Psoas muscle (tissue), 8 donors: ENCODE measurements around the gene JKAMP. TPM values are rescaled to one million over a fixed set of nuclear protein-coding genes. Genes with fewer than 3 reads are reported as not detected.

Source experiments
- ATAC-seq, 4 donors: fragments of 200-7000 bp; cut with Tn5 transposase; one replicate each; pipeline ENCODE4 v1.9.1; 2020; ENCODE audit warnings: moderate library complexity in 3 of 4, mild to moderate bottlenecking in 2 of 4
- DNase-seq, 2 donors: peaks; one replicate each; pipeline ENCODE4 v3.0.0-alpha.2; 2020
- H3K27ac ChIP-seq: fragments of 200-600 bp; one replicate; pipeline ENCODE4 v1.8.0; 2022
- H3K27me3 ChIP-seq, 3 donors: fragments of 200-600 bp in 1 of 3; one replicate each; pipeline versions ENCODE4 v1.6.1 to v1.8.0; 2013 to 2022; ENCODE audit warnings: low read length in 2 of 3, mild to moderate bottlenecking in 2 of 3, moderate library complexity in 1 of 3; ENCODE audit not compliant: insufficient read depth in 3 of 3
- H3K36me3 ChIP-seq, 2 donors: fragments of 200-600 bp in 1 of 2; one replicate each; pipeline versions ENCODE4 v1.6.1 to v1.8.0; 2013 to 2022; ENCODE audit warnings: low read depth in 1 of 2, mild to moderate bottlenecking in 1 of 2, moderate library complexity in 1 of 2; ENCODE audit not compliant: insufficient read depth in 1 of 2
- H3K4me1 ChIP-seq: fragments of 200-600 bp; one replicate; pipeline ENCODE4 v1.8.0; 2022
- H3K4me3 ChIP-seq: fragments of 200-600 bp; one replicate; pipeline ENCODE4 v1.8.0; 2022; ENCODE audit warnings: mild to moderate bottlenecking
- H3K9me3 ChIP-seq: fragments of 200-600 bp; one replicate; pipeline ENCODE4 v1.8.0; 2022
- CTCF ChIP-seq: fragments of 200-600 bp; IDR thresholded peaks from one replicate; pipeline ENCODE4 v1.8.0; 2022; ENCODE audit warnings: antibody characterized with exemption
- WGBS, 3 donors: extraction: QIAGEN DNeasy Blood & Tissue Kit; methylation state at CpG; one replicate each; pipeline versions ENCODE4 v1.1.6 to v1.1.7; 2013; 5-methylcytosine and 5-hydroxymethylcytosine counted together
- intact Hi-C, 2 donors: fragments of 100-400 bp; cut with DNase I; formaldehyde crosslinking; loops; one replicate each; pipeline versions ENCODE4 v1.11.0 to v1.14.2; 2022
- polyA plus RNA-seq, 3 donors: library from polyadenylated mRNA; stranded (reverse); fragments of 200-250 nt; gene quantifications; one replicate each; pipeline ENCODE4 v1.2.3, GENCODE V29; 2013
- total RNA-seq, 4 donors: library from RNA; stranded (reverse); fragmentation: NEBNext Ultra II Directional in 2 of 4; extraction: Animal tissue kit (Norgen Biotek cat#: 25700) in 2 of 4; gene quantifications; one replicate each; pipeline versions ENCODE4 v1.2.1 to v1.2.4, GENCODE V29; 2021 to 2023
- donor health status: healthy with polysubstance abuse.
- donor health status: DM: no; HTN: no; CAD: no; lungs with moderate emphysema.
- donor health status: Bipolar disorder and iron deficiency.
- donor health status: healthy.
- donor health status: DM: yes; HTN: yes; CAD: no.
- donor health status: DM: no; HTN: no; CAD: no.
- donor health status: DM: no; HTN: no; CAD: no.
- donor health status: DM: yes; HTN: yes; CAD: no.

JKAMP gene
- total and polyA plus RNA-seq, 7 donors: 11.6 to 38.5 (median 19.4) TPM

GRCh38 chr14:59547310-59547709, 63.0 kb downstream of the JKAMP start:
- H3K36me3 ChIP-seq: no peaks in the 10 kb centered on the region
- no peak for TF ChIP-seq CTCF
- ATAC-seq (no peak), DNase-seq (no peak)
- no peak overlapping the region for H3K27ac ChIP-seq
- no peak overlapping the region for H3K4me3 ChIP-seq
- intact Hi-C loops: no loop called here
- 69 to 71% (median 69%) methylated on average over 2 of the region's 2 CpGs for WGBS, 3 donors
- H3K27me3 ChIP-seq: no peaks in the 10 kb centered on the region
- H3K9me3 ChIP-seq: no peaks in the 10 kb centered on the region
- no peaks in the 10 kb centered on the region for H3K4me1 ChIP-seq

Other genes with a start within 250 kb of the JKAMP start
- gene GPR135, start 19.1 kb upstream of the JKAMP start, total RNA-seq: 1 to 10 TPM; 1.7 to 2.7 (median 1.8) TPM
- gene GPR135, start 19.1 kb upstream of the JKAMP start, polyA plus RNA-seq: 1 to 10 TPM in 2 of 3 donors, under 1 TPM in 1; 0.84 to 1.6 (median 1.3) TPM
- gene L3HYPDH, start 109 bp upstream of the JKAMP start, total RNA-seq: 10 to 100 TPM; 10.9 to 20.4 (median 11.8) TPM
- 10 to 100 TPM in 2 of 3 donors, 1 to 10 TPM in 1; 5.7 to 23.7 (median 14.5) TPM for gene L3HYPDH, start 109 bp upstream of the JKAMP start, polyA plus RNA-seq
- gene CCDC175, start 92.3 kb downstream of the JKAMP start, total RNA-seq: not detected
- gene CCDC175, start 92.3 kb downstream of the JKAMP start, polyA plus RNA-seq: not detected